RWPE2 (cell line): Measurements from ENCODE around the gene FBXL17.
A peak's percentile ranks its signal among the peaks of the same experiment; 100 is the strongest.

Experiments used
- ATAC-seq: fragments of 200-7000 bp; cut with Tn5 transposase; 3 replicates; pipeline ENCODE4 v1.9.1; 2021; ENCODE audit warnings: low read depth
- DNase-seq: peaks from one replicate; pipeline ENCODE4 v3.0.0-alpha.2; 2020; ENCODE audit warnings: low spot score
- H3K27ac ChIP-seq: fragments of 450-650 bp; 2 replicates; pipeline ENCODE4 v1.5.1; 2017; ENCODE audit warnings: mild to moderate bottlenecking; ENCODE audit not compliant: poor library complexity, severe bottlenecking
- H3K27me3 ChIP-seq: fragments of 250-450 bp; sonication (Bioruptor Pico); 2 replicates; pipeline ENCODE4 v1.5.1; 2021; ENCODE audit warnings: mild to moderate bottlenecking, moderate library complexity; ENCODE audit not compliant: insufficient read depth, poor library complexity, severe bottlenecking
- H3K36me3 ChIP-seq: fragments of 250-450 bp; sonication (Bioruptor Pico); 2 replicates; pipeline ENCODE4 v1.5.1; 2020; ENCODE audit warnings: low read depth, mild to moderate bottlenecking, moderate library complexity
- H3K4me1 ChIP-seq: fragments of 250-450 bp; sonication (Bioruptor Pico); 2 replicates; pipeline ENCODE4 v1.5.1; 2021; ENCODE audit warnings: mild to moderate bottlenecking, moderate library complexity; ENCODE audit not compliant: insufficient read depth, poor library complexity, severe bottlenecking
- H3K4me3 ChIP-seq: fragments of 250-450 bp; sonication (Bioruptor Pico); 2 replicates; pipeline ENCODE4 v1.5.1; 2021; ENCODE audit warnings: mild to moderate bottlenecking, moderate library complexity; ENCODE audit not compliant: severe bottlenecking
- H3K9me3 ChIP-seq: fragments of 250-450 bp; sonication (Bioruptor Pico); 2 replicates; pipeline ENCODE4 v1.5.1; 2021; ENCODE audit warnings: mild to moderate bottlenecking, moderate library complexity; ENCODE audit not compliant: severe bottlenecking
- TF ChIP-seq, protein P1 (sequence below): fragments of 450-650 bp; IDR thresholded peaks from one replicate; pipeline ENCODE4 v1.5.1; 2017; ENCODE audit warnings: mild to moderate bottlenecking, moderate library complexity; ENCODE audit not compliant: poor library complexity, severe bottlenecking

The FBXL17 gene

DNA sequence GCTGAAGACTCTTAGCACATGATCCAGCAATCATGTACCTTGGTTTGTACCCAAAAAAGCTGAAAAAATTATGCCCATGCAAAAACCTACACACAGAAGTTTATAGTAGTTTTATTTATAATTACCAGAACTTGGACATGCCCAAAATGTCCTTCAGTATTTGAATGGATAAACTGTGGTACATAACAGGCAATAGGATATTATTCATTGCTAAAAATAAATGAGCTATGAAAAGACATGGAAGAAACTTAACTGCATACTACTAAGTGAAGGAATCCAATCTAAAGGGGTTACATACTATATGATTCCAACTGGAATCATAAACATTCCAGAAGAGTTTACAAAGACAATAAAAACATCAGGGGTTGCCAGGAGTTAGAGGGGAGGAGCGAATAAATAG, 25.6 kb downstream of the FBXL17 start:
- TF ChIP-seq, protein P1, sequence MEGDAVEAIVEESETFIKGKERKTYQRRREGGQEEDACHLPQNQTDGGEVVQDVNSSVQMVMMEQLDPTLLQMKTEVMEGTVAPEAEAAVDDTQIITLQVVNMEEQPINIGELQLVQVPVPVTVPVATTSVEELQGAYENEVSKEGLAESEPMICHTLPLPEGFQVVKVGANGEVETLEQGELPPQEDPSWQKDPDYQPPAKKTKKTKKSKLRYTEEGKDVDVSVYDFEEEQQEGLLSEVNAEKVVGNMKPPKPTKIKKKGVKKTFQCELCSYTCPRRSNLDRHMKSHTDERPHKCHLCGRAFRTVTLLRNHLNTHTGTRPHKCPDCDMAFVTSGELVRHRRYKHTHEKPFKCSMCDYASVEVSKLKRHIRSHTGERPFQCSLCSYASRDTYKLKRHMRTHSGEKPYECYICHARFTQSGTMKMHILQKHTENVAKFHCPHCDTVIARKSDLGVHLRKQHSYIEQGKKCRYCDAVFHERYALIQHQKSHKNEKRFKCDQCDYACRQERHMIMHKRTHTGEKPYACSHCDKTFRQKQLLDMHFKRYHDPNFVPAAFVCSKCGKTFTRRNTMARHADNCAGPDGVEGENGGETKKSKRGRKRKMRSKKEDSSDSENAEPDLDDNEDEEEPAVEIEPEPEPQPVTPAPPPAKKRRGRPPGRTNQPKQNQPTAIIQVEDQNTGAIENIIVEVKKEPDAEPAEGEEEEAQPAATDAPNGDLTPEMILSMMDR: no peak
- ATAC-seq: no peak

DNA sequence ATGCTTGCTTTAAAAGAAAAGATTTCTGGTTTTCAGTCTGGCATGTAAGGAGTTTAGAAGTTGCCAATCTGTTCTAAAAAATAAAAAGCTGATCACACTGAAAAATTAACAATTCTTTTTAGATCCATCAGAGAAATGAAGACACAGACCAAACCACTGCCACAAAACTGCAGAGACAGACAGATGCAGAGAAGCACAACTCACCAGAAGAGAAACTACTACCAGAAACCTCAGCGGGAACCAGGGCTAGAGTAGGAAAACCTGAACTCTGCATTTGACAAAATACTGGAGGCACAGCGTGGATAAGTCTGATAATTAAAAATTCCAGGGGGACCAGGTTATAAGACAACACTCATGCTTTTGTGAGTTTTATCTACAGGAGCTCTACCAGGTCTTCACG, 28.8 kb downstream of the FBXL17 start:
- H3K27me3 ChIP-seq: no peaks in the 10 kb centered on the region
- H3K27ac ChIP-seq: no peak overlapping the region
- no peak overlapping the region for H3K4me3 ChIP-seq
- ATAC-seq (no peak), DNase-seq (no peak)
- no peaks in the 10 kb centered on the region for H3K4me1 ChIP-seq
- TF ChIP-seq, protein P1: no peak
- H3K9me3 ChIP-seq: no peaks in the 10 kb centered on the region
- no peaks in the 10 kb centered on the region for H3K36me3 ChIP-seq

More for the DNA sequence above, 25.6 kb downstream of the FBXL17 start:
- Histone ChIP-seq H3K9me3 (no peaks in the 10 kb centered on the region), H3K36me3 (no peaks in the 10 kb centered on the region), H3K27ac (no peak overlapping the region), H3K4me3 (no peak overlapping the region), H3K27me3 (no peaks in the 10 kb centered on the region), H3K4me1 (no peaks in the 10 kb centered on the region)
- DNase-seq: no peak

DNA sequence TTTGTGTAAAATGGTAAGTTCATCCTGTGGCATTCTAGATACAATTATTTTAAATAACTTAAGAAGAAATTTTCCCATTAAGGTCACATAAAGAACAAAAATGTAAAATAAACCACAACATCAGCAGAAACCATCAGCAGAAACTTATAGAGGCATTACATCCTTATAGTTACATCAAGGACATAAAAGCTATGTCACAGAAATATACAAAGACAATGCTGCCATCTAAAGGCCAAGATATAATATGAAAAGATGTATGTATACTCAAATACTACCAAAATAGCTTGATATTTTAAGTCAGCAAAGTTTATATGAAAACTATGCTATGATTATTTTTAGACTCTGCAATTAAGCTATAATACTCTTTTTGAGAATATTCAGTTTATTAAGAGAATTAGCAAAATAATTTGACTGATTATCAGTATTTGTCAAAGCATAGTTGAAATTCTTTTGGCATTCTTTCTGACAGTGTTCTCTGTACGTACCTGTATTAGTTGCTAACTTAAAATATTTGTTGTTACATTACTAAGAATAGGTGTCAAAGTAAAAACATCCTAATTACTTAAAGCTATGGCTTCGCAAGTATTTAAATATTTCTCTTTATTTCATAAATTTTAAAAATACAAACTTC, 36.2 kb downstream of the FBXL17 start:
- Histone ChIP-seq H3K9me3 (no peaks in the 10 kb centered on the region), H3K4me1 (no peaks in the 10 kb centered on the region), H3K27ac (no peak overlapping the region), H3K27me3 (no peaks in the 10 kb centered on the region), H3K36me3 (no peaks in the 10 kb centered on the region), H3K4me3 (no peak overlapping the region)
- no peak for DNase-seq
- TF ChIP-seq, protein P1: peak; percentile 86
- ATAC-seq: peak; percentile 72; the same call in 2 of the 3 replicates

DNA sequence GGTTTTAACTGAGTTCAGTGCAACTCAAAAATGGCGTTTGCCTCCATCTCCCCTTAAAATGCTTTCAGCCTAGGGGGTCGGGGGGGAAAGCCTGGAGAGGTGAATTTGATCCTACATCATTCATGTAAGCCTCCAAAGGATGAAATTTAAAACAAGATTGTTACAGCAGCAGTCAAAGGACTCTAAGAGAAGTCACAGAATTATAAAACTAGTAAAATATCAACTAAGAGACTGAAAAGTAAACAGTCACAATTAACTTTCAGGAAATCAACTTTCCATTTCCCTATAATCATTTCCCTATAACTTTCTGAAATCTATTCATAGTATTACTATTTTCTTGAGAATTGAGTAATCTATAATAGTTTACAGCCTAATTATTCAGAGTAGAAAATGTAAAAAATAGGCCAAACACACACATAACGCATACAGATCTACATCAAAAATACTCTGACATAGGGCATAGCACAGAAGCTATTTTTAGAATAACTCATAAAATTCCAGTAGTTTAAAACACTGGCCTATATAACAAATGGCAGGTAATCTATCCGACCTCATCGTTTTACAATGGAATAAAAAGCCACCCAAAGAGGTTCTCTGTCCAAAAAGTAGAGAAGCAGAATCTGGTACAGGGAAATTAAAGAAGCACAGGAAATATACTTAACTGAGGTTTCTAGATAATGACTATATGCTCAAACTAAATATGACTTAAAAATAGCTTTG, 37.6 kb downstream of the FBXL17 start:
- no peak for DNase-seq
- Histone ChIP-seq H3K9me3 (no peaks in the 10 kb centered on the region), H3K36me3 (no peaks in the 10 kb centered on the region), H3K4me1 (no peaks in the 10 kb centered on the region), H3K27ac (no peak overlapping the region), H3K4me3 (no peak overlapping the region), H3K27me3 (no peaks in the 10 kb centered on the region)
- ATAC-seq: no peak
- TF ChIP-seq, protein P1: no peak

DNA sequence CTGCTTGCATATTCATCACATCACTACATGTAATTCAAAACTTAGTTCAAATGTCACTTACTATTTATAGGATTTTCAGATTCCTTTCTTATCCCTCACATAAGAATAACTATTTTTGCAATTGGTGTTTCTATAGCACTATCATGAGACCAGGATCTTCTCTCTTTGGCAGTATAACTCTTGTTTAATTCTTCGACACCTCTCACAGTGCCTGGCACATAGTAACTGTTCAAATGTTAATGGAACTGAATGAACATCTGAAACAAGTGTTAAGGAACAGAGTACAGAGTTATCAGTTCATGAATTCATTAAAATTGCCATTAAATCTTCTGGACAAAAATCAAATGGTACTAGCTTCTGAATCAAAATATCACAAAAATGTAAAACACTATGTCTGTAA, 40.0 kb downstream of the FBXL17 start:
- ATAC-seq (no peak), DNase-seq (no peak)
- Histone ChIP-seq H3K9me3 (no peaks in the 10 kb centered on the region), H3K4me1 (no peaks in the 10 kb centered on the region), H3K27ac (no peak overlapping the region), H3K36me3 (no peaks in the 10 kb centered on the region), H3K27me3 (no peaks in the 10 kb centered on the region), H3K4me3 (no peak overlapping the region)
- TF ChIP-seq, protein P1: no peak
